Liver (tissue), 9 donors: Measurements from ENCODE around the gene EXTL1. TPM values are rescaled to one million over a fixed set of nuclear protein-coding genes. Genes with fewer than 3 reads are reported as not detected.

Experiments used
- DNase-seq: peaks from one replicate; pipeline ENCODE4 v3.0.0-alpha.2; 2017; ENCODE audit warnings: low spot score
- H3K27ac ChIP-seq, 2 donors: one replicate each; pipeline ENCODE4 v1.7.0; 2013; ENCODE audit warnings: inconsistent platforms in 2 of 2, low read length in 2 of 2, control low read depth in 1 of 2, low read depth in 1 of 2, mild to moderate bottlenecking in 1 of 2
- H3K27me3 ChIP-seq, 4 donors: one replicate each; pipeline versions ENCODE4 v1.6.1 to v1.7.0; 2013; ENCODE audit warnings: low read length in 3 of 4, inconsistent platforms in 1 of 4, mild to moderate bottlenecking in 1 of 4, moderate library complexity in 1 of 4; ENCODE audit not compliant: control insufficient read depth in 4 of 4, insufficient read depth in 4 of 4
- H3K36me3 ChIP-seq, 4 donors: one replicate each; pipeline versions ENCODE4 v1.6.1 to v1.7.0; 2013; ENCODE audit warnings: low read length in 3 of 4, mild to moderate bottlenecking in 3 of 4, low read depth in 1 of 4, moderate library complexity in 1 of 4; ENCODE audit not compliant: control insufficient read depth in 4 of 4, insufficient read depth in 3 of 4
- H3K4me1 ChIP-seq, 4 donors: one replicate each; pipeline versions ENCODE4 v1.6.1 to v1.7.0; 2013; ENCODE audit warnings: low read length in 3 of 4, mild to moderate bottlenecking in 3 of 4, moderate library complexity in 1 of 4; ENCODE audit not compliant: control insufficient read depth in 4 of 4, insufficient read depth in 4 of 4
- H3K4me3 ChIP-seq, 3 donors: one replicate each; pipeline versions ENCODE4 v1.6.1 to v1.7.0; 2013; ENCODE audit warnings: low read length in 3 of 3, control low read depth in 1 of 3, low read depth in 1 of 3, mild to moderate bottlenecking in 1 of 3
- H3K9ac ChIP-seq, 2 donors: one replicate each; pipeline ENCODE4 v1.7.0; 2013; ENCODE audit warnings: low read length in 2 of 2, mild to moderate bottlenecking in 2 of 2, moderate library complexity in 2 of 2, control low read depth in 1 of 2, low read depth in 1 of 2
- H3K9me3 ChIP-seq, 4 donors: one replicate each; pipeline versions ENCODE4 v1.6.1 to v1.7.0; 2013; ENCODE audit warnings: low read length in 3 of 4; ENCODE audit not compliant: control insufficient read depth in 4 of 4
- ATF3 ChIP-seq: IDR thresholded peaks from 2 replicates; pipeline ENCODE4 v1.6.1; 2016; ENCODE audit warnings: antibody characterized with exemption
- CTCF ChIP-seq: fragments of 150-350 bp; IDR thresholded peaks from 2 replicates; pipeline ENCODE4 v1.5.1; 2017; ENCODE audit warnings: improper control_type of control experiment, low read depth, low read length; ENCODE audit not compliant: missing input control
- EGR1 ChIP-seq, 2 donors: IDR thresholded peaks; 2 replicates each; pipeline ENCODE4 v1.6.1; 2016 to 2018; ENCODE audit warnings: antibody characterized with exemption in 2 of 2, low read depth in 2 of 2
- FOXA1 ChIP-seq: IDR thresholded peaks from 2 replicates; pipeline ENCODE4 v1.6.1; 2016; ENCODE audit warnings: antibody characterized with exemption
- HNF4A ChIP-seq, 2 donors: conservative IDR thresholded peaks; 2 replicates each; pipeline ENCODE4 v1.6.1; 2016; ENCODE audit warnings: antibody characterized with exemption in 2 of 2, mild to moderate bottlenecking in 2 of 2
- HNF4G ChIP-seq: IDR thresholded peaks from 2 replicates; pipeline ENCODE4 v1.6.1; 2016; ENCODE audit warnings: antibody characterized with exemption
- JUND ChIP-seq, 2 donors: IDR thresholded peaks; 2 replicates each; pipeline ENCODE4 v1.6.1; 2016; ENCODE audit warnings: antibody characterized with exemption in 2 of 2
- MAX ChIP-seq: IDR thresholded peaks from 2 replicates; pipeline ENCODE4 v1.6.1; 2016; ENCODE audit warnings: antibody characterized with exemption
- REST ChIP-seq: IDR thresholded peaks from 2 replicates; pipeline ENCODE4 v1.6.1; 2016; ENCODE audit warnings: antibody characterized with exemption, mild to moderate bottlenecking
- RXRA ChIP-seq, 2 donors: IDR thresholded peaks; 2 replicates each; pipeline ENCODE4 v1.6.1; 2017 to 2018; ENCODE audit warnings: antibody characterized with exemption in 2 of 2, mild to moderate bottlenecking in 1 of 2
- SP1 ChIP-seq: IDR thresholded peaks from 2 replicates; pipeline ENCODE4 v1.6.1; 2018; ENCODE audit warnings: antibody characterized with exemption, mild to moderate bottlenecking
- YY1 ChIP-seq: IDR thresholded peaks from 2 replicates; pipeline ENCODE4 v1.6.1; 2016; ENCODE audit warnings: antibody characterized with exemption, mild to moderate bottlenecking
- ZBTB33 ChIP-seq: IDR thresholded peaks from 2 replicates; pipeline ENCODE4 v1.6.1; 2016; ENCODE audit warnings: antibody characterized with exemption
- WGBS: extraction: QIAGEN DNeasy Blood & Tissue Kit; methylation state at CpG from one replicate; pipeline ENCODE4 v1.1.7; 2013; 5-methylcytosine and 5-hydroxymethylcytosine counted together
- polyA plus RNA-seq, 2 donors: library from polyadenylated mRNA; stranded (reverse) in 1 of 2; unstranded in 1 of 2; fragments of 200-250 nt in 1 of 2; fragments of >200 nt in 1 of 2; fragmentation: Nextera tagmentation in 1 of 2; extraction: Ambion mirVana in 1 of 2; gene quantifications; one replicate each; pipeline versions ENCODE4 v1.2.1 to v1.2.3, GENCODE V29; 2013 to 2015
- total RNA-seq, 2 donors: library from RNA; depleted of rRNA; stranded (reverse); fragments of >200 nt; gene quantifications; one replicate each; pipeline ENCODE4 v1.2.3, GENCODE V29; 2014
- donor health status: healthy.
- donor health status: healthy.
- donor health status: healthy.
- donor health status: healthy.
- donor health status: healthy.

Gene EXTL1
- total and polyA plus RNA-seq, 4 donors, result under 0.01 TPM; not detected in 3

- Histone ChIP-seq H3K27me3 (no peaks in the 10 kb centered on the region), H3K36me3 (no peaks in the 10 kb centered on the region), H3K9ac (no peak overlapping the region), H3K27ac (no peak overlapping the region), H3K9me3 (no peaks in the 10 kb centered on the region), H3K4me3 (no peak overlapping the region), H3K4me1 (peaks cover 3 to 22% (median 13%) of the 10 kb centered on the region in 4 donors)
- no peak for DNase-seq
- 82% methylated on average over 8 of the region's 8 CpGs for whole genome bisulfite sequencing
- no peak for TF ChIP-seq HNF4G
Observed at GRCh38 chr1:26078286-26079177, 57.0 kb downstream of the EXTL1 start.

- WGBS, result 82% methylated on average over 7 of the region's 7 CpGs
Observed at GRCh38 chr1:26079178-26079563, 57.6 kb downstream of the EXTL1 start.

More at GRCh38 chr1:26079178-26079563, 57.6 kb downstream of the EXTL1 start:
- Histone ChIP-seq H3K27ac (no peak overlapping the region), H3K36me3 (no peaks in the 10 kb centered on the region), H3K4me1 (peaks cover 3 to 22% (median 13%) of the 10 kb centered on the region in 4 donors), H3K27me3 (no peaks in the 10 kb centered on the region), H3K9me3 (no peaks in the 10 kb centered on the region), H3K9ac (no peak overlapping the region), H3K4me3 (no peak overlapping the region)
- no peak for TF ChIP-seq ATF3
- no peak for TF ChIP-seq YY1
- TF ChIP-seq CTCF, result no peak
- TF ChIP-seq HNF4A (conservative IDR thresholded peaks at IDR 0.05), result no peak
- no peak for TF ChIP-seq JUND (IDR thresholded peaks at IDR 0.05)
- TF ChIP-seq SP1, result no peak
- TF ChIP-seq MAX, result no peak
- no peak for TF ChIP-seq EGR1 (IDR thresholded peaks at IDR 0.05; ENCODE audit: low read depth in 2 of 2)
- no peak for TF ChIP-seq ZBTB33
- TF ChIP-seq REST, result no peak
- TF ChIP-seq RXRA (IDR thresholded peaks at IDR 0.05), result no peak
- no peak for TF ChIP-seq FOXA1
- no peak for DNase-seq
